DOHH2 (cell line): ENCODE data around the gene GPRIN3.

Experiments
- H3F3A ChIP-seq: fragments of 200-600 bp; sonication (generic), shearing (Covaris generic); 2 replicates; pipeline ENCODE4 v1.6.0; 2016; ENCODE audit warnings: antibody characterized with exemption, mild to moderate bottlenecking; ENCODE audit not compliant: control insufficient read depth, insufficient read depth
- H3K27ac ChIP-seq: fragments of 200-600 bp; sonication (generic); 2 replicates; pipeline ENCODE4 v1.5.1; 2014; ENCODE audit warnings: low read depth, mild to moderate bottlenecking, low read length, moderate library complexity
- H3K27me3 ChIP-seq: fragments of 200-600 bp; sonication (generic); 2 replicates; pipeline ENCODE4 v1.6.1; 2014; ENCODE audit warnings: mild to moderate bottlenecking, low read length, mixed read lengths; ENCODE audit not compliant: control insufficient read depth
- H3K36me3 ChIP-seq: fragments of 200-600 bp; sonication (generic); 2 replicates; pipeline ENCODE4 v1.6.1; 2014; ENCODE audit warnings: mild to moderate bottlenecking, low read length, moderate library complexity, mixed read lengths; ENCODE audit not compliant: control insufficient read depth
- H3K4me1 ChIP-seq: fragments of 200-600 bp; sonication (generic); 2 replicates; pipeline ENCODE4 v1.6.1; 2014; ENCODE audit warnings: mild to moderate bottlenecking, low read length, mixed read lengths; ENCODE audit not compliant: control insufficient read depth
- H3K4me2 ChIP-seq: fragments of 200-600 bp; sonication (generic); 2 replicates; pipeline ENCODE4 v1.6.0; 2014; ENCODE audit warnings: mild to moderate bottlenecking, low read length, moderate library complexity
- H3K4me3 ChIP-seq: fragments of 200-600 bp; sonication (generic); 2 replicates; pipeline ENCODE4 v1.5.1; 2014; ENCODE audit warnings: mild to moderate bottlenecking, low read length, mixed read lengths
- H3K79me2 ChIP-seq: fragments of 200-600 bp; sonication (generic); 2 replicates; pipeline ENCODE4 v1.6.1; 2014; ENCODE audit warnings: mild to moderate bottlenecking, low read length, mixed read lengths; ENCODE audit not compliant: control insufficient read depth
- H3K9me2 ChIP-seq: fragments of 200-600 bp; sonication (generic); replicated peaks from 2 replicates; pipeline ENCODE4 v1.6.1; 2014; ENCODE audit warnings: mild to moderate bottlenecking, low read length, mixed read lengths; ENCODE audit not compliant: control insufficient read depth
- H3K9me3 ChIP-seq: fragments of 200-600 bp; sonication (generic); 2 replicates; pipeline ENCODE4 v1.6.1; 2014; ENCODE audit warnings: antibody characterized with exemption, low read length, mixed read lengths; ENCODE audit not compliant: control insufficient read depth, insufficient read depth
- H4K20me1 ChIP-seq: fragments of 200-600 bp; sonication (generic); 2 replicates; pipeline ENCODE4 v1.6.0; 2014; ENCODE audit warnings: low read depth, mild to moderate bottlenecking, antibody characterized with exemption, low read length, moderate library complexity; ENCODE audit not compliant: control insufficient read depth, insufficient read depth
- CTCF ChIP-seq: fragments of 200-600 bp; sonication (generic); IDR thresholded peaks from one replicate; pipeline ENCODE4 v1.5.1; 2014; ENCODE audit warnings: antibody characterized with exemption, mild to moderate bottlenecking, low read depth, low read length; ENCODE audit not compliant: poor library complexity, severe bottlenecking
- EZH2phosphoT487 ChIP-seq: fragments of 200-600 bp; sonication (generic); IDR thresholded peaks from 2 replicates; pipeline ENCODE4 v1.6.1; 2017; ENCODE audit warnings: borderline replicate concordance, mild to moderate bottlenecking, antibody characterized with exemption, low read length, moderate library complexity, mixed read lengths

Gene GPRIN3

GRCh38 chr4:89276296-89276695 lies 31.3 kb downstream of the GPRIN3 start:
- H3K36me3 ChIP-seq, result no peaks in the 10 kb centered on the region
- H4K20me1 ChIP-seq, result no peaks in the 10 kb centered on the region
- TF ChIP-seq EZH2phosphoT487 (no peak), CTCF (no peak)
- H3K4me1 ChIP-seq, result no peaks in the 10 kb centered on the region
- H3K27ac ChIP-seq, result no peak overlapping the region
- H3K9me2 ChIP-seq, result no peaks in the 10 kb centered on the region
- H3K27me3 ChIP-seq, result no peaks in the 10 kb centered on the region
- H3K4me2 ChIP-seq, result no peak overlapping the region
- no peaks in the 10 kb centered on the region for H3K79me2 ChIP-seq
- H3F3A ChIP-seq, result no peaks in the 10 kb centered on the region
- no peaks in the 10 kb centered on the region for H3K9me3 ChIP-seq
- H3K4me3 ChIP-seq, result no peak overlapping the region

- Histone ChIP-seq H3K4me1 (no peaks in the 10 kb centered on the region), H3K36me3 (no peaks in the 10 kb centered on the region), H3K79me2 (no peaks in the 10 kb centered on the region), H3K4me2 (no peak overlapping the region), H3K9me2 (no peaks in the 10 kb centered on the region), H3F3A (no peaks in the 10 kb centered on the region), H3K4me3 (no peak overlapping the region), H3K27me3 (no peaks in the 10 kb centered on the region), H4K20me1 (no peaks in the 10 kb centered on the region), H3K27ac (no peak overlapping the region), H3K9me3 (no peaks in the 10 kb centered on the region)
- TF ChIP-seq EZH2phosphoT487 (no peak), CTCF (no peak)
Measured at GRCh38 chr4:89275587-89275986, 32.0 kb downstream of the GPRIN3 start.

GRCh38 chr4:89273741-89274141 lies 33.9 kb downstream of the GPRIN3 start:
- H3K36me3 ChIP-seq, result no peaks in the 10 kb centered on the region
- H3K9me2 ChIP-seq, result no peaks in the 10 kb centered on the region
- H3K27ac ChIP-seq, result no peak overlapping the region
- TF ChIP-seq EZH2phosphoT487 (no peak), CTCF (no peak)
- no peaks in the 10 kb centered on the region for H3K27me3 ChIP-seq
- H3K9me3 ChIP-seq, result no peaks in the 10 kb centered on the region
- no peaks in the 10 kb centered on the region for H3K4me1 ChIP-seq
- H3K79me2 ChIP-seq, result no peaks in the 10 kb centered on the region
- H3F3A ChIP-seq, result no peaks in the 10 kb centered on the region
- H3K4me2 ChIP-seq, result no peak overlapping the region
- no peak overlapping the region for H3K4me3 ChIP-seq
- H4K20me1 ChIP-seq, result no peaks in the 10 kb centered on the region

GRCh38 chr4:89270792-89271191 lies 36.8 kb downstream of the GPRIN3 start:
- H4K20me1 ChIP-seq, result no peaks in the 10 kb centered on the region
- no peaks in the 10 kb centered on the region for H3K36me3 ChIP-seq
- no peaks in the 10 kb centered on the region for H3K9me3 ChIP-seq
- TF ChIP-seq CTCF (no peak), EZH2phosphoT487 (no peak)
- no peaks in the 10 kb centered on the region for H3K4me1 ChIP-seq
- no peaks in the 10 kb centered on the region for H3F3A ChIP-seq
- no peaks in the 10 kb centered on the region for H3K27me3 ChIP-seq
- H3K9me2 ChIP-seq, result no peaks in the 10 kb centered on the region; the same call in 1 of the 2 replicates
- no peak overlapping the region for H3K27ac ChIP-seq
- H3K4me3 ChIP-seq, result no peak overlapping the region
- no peak overlapping the region for H3K4me2 ChIP-seq
- H3K79me2 ChIP-seq, result no peaks in the 10 kb centered on the region
